GM12801 (cell line): ENCODE data around the gene ADAMTS14.

Experiments used
- TF ChIP-seq, protein P1 (sequence below): IDR thresholded peaks from one replicate; pipeline ENCODE4 v1.5.1; 2011; ENCODE audit warnings: control low read depth; ENCODE audit not compliant: insufficient read length; ENCODE audit errors: extremely low read depth

ADAMTS14 gene

DNA sequence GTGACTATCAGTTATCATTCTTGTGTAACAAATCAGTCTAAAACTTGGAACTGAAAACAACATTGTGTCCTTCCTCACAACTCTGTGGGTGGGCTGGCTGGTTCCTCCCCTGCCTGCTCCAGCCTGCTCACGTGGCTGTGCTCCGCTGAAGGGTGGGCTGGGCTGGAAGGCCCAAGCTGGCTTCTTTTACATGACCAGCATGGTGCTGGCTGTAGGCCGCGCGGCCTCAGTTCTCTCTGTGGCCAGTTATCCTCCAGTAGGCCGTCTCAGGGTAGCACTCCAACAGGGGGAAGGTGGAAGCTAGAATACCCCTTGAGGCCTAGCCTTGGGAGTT, 11.3 kb downstream of the ADAMTS14 start:
- TF ChIP-seq, protein P1, sequence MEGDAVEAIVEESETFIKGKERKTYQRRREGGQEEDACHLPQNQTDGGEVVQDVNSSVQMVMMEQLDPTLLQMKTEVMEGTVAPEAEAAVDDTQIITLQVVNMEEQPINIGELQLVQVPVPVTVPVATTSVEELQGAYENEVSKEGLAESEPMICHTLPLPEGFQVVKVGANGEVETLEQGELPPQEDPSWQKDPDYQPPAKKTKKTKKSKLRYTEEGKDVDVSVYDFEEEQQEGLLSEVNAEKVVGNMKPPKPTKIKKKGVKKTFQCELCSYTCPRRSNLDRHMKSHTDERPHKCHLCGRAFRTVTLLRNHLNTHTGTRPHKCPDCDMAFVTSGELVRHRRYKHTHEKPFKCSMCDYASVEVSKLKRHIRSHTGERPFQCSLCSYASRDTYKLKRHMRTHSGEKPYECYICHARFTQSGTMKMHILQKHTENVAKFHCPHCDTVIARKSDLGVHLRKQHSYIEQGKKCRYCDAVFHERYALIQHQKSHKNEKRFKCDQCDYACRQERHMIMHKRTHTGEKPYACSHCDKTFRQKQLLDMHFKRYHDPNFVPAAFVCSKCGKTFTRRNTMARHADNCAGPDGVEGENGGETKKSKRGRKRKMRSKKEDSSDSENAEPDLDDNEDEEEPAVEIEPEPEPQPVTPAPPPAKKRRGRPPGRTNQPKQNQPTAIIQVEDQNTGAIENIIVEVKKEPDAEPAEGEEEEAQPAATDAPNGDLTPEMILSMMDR: no peak

- TF ChIP-seq, protein P1: no peak
These were observed 11.6 kb downstream of the ADAMTS14 start for GRCh38 chr10:70683940-70684339.

- TF ChIP-seq, protein P1: no peak
These were observed 12.1 kb downstream of the ADAMTS14 start for GRCh38 chr10:70684374-70684773.

GRCh38 chr10:70684839-70685454, 12.6 kb downstream of the ADAMTS14 start:
- TF ChIP-seq, protein P1: no peak

- TF ChIP-seq, protein P1: no peak
These were observed 13.2 kb downstream of the ADAMTS14 start for GRCh38 chr10:70685455-70685911.

DNA sequence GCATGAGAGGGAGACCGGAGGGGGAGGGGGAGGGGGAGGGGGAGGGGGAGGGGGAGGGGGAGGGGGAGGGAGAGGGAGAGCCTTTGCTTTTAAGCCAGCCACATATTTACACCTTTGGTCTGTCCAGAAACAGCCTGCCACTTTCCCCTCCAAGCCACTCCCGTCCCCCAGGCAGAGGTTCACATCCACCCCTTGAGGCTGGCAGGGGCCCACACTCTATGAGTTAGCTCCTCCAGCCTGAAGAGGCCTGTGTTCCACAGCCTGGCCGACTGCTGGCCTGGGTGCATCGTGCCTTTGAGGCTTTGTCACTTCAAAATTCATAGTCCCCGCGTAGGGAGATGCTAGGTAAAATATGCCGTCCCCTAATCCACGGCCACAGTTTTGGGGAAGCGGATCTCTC, 16.5 kb downstream of the ADAMTS14 start:
- TF ChIP-seq, protein P1: no peak

DNA sequence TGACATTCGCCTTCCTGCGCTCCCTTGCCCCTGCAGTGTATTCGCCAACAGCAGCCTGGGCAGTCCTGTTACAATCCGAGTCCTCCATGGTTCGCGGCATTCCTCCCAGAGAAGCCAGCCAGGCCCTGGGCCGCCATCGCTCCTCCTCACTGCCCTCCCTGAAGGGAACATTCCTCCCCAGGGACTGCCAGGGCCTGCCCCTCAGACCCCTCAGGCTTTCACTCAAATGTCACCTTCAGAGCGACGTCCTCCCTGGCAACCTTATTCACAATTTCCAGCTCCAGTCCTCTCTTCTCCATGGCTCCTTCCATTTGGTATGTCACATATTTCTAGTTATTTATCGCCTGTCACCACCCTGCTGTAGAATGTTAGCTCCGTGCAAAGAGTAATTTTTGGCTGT, 17.4 kb downstream of the ADAMTS14 start:
- TF ChIP-seq, protein P1: no peak
